ENCODE measurements around the gene MVP.
"Not testable (repeated sequence)": the region's sequence is repeated elsewhere in the genome, so short reads cannot be mapped to it uniquely, and the experiment has no call there.

The MVP gene

DNA sequence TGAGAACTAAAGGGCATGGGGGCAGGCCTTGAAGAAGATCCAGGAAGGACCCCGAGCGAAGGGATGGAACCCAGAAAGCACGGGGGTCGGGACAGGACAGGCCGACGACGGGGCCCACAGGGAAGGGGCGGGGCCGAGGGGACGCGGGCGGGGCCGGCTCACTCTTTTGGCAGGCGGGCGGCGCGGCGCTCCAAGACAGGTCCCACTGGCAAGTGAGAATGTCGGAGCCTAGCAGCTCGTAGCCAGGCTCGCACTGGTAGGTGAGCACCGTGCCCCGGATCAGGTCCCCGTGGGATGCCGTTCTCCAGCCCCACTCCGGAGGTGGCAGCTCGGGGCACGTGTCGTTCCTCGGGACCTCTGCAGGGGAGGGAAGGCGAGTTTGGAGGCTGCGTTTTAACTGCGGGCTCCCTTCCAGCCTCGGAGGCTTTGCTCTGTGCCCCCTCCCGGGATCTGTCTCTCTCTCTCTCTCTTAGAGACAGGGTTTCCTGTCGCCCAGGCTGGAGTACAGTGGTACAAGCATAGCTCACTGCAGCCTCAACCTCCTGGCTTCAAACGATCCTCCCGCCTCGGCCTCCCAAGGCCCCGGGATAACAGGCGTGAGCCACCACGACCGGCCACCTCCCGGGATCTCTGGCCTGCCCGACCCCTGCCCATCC lies 56.5 kb downstream of the MVP start:
- DNase-seq: peak in 5 of 6 experiments; percentile 8 to 25 (median 17)

DNA sequence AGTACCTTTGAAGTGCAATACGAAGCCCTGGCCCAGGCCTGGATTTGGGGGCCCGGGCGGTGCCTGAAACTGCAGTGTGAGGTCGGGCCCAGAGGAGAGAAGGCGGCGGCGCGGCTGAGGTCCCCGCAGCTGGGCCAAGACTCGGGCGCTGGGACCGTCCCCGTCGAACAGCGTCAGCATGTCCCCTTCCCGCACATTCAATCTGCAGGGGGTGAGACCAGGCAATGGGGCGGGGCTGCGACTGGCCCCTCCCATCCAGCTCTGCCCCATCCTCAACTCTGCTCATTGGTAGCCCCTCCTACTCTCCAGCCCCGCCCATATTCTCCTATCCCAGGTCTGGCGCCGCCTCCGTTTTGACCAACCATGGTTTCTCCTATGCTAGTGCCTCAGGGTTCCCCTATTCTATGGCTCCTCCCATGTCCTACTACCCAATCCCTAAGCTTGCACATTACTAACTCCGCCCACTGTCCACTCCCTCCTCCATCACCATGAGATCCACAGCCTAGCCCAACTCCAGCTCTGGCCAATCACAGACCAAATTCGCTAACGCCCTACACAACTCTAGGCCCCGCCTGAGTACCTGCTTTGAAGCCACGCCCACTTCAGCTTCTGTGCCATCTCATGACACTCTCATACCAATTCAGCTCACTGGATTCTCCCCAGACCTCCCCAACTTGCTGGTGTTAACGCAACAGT lies 57.2 kb downstream of the MVP start:
- DNase-seq: peak in 5 of 6 experiments; percentile 15 to 43 (median 25)

DNA sequence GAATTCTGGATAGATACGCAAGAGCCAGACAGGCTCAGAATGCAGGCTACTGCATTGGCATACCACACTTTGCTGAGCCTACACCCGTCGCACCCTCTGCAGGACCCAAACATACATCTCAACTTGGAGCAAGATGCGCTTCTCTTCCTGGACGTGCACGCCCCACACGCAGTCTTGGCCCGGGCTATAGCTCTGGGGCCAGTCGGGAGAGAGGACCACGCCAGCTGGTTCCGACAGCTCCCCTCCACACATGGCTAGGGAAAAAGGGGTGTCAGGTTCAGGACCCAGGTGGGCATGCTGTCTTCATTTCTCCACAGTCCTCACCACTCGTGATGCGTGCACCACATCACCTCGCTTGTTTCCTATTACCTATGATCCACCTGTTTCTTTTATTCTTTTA lies 57.9 kb downstream of the MVP start:
- DNase-seq: no peak

DNA sequence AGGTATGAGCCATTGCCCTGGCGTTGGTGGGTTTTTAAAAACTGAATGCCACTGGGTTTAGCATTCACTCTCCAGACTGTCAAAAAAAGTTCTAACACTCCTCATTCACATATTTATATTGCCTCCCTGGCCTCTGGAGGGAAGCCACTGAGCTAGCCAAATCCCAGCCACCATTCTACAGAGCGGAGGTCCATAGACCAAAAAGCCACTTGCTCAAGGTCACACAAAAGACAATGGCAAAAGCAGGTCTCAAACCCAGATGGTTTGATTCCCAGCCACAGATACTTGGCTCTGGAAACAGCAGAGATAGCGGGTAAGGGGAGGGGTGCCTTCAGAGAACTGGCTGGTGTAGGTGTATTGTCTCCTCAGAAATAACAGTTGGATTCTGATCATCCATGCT lies 60.8 kb downstream of the MVP start:
- no peak for DNase-seq

DNA sequence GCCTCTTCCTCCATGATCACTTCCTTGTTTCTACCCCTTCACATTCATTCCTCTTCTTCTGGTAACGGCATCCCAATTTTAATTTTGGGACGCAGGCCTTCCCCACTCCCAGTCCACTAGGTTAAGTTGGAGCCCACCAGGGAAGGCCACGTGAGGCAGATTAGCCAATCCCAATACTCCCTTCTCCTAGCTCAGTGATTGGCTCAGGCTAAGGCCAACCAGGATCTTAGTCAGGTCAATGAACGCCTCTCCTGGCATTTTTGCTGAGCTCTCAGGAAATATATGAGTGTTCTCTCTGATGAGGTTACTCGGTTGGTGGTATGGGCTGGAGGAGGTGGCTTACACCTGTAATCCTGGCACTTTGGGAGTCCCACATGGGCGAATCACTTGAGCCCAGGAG lies 63.7 kb downstream of the MVP start:
- DNase-seq: no peak

DNA sequence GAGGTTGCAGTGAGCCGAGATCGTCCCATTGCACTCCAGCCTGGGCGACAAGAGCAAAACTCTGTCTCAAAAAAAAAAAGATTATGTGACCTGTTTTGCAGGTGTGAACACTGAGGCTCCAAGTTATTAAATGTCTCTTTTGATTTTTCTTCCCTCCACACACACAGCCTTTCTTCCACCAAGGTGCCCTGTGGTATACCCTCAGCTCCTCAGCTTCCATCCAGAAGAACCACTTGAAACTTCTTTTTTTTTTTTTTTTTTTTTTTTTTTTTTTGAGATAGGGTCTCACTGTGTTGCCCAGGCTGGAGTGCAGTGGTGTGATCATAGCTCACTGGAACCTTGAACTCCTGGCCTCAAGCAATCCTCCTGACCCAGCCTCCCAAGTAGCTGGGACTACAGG lies 69.1 kb downstream of the MVP start:
- DNase-seq: not testable (repeated sequence)

DNA sequence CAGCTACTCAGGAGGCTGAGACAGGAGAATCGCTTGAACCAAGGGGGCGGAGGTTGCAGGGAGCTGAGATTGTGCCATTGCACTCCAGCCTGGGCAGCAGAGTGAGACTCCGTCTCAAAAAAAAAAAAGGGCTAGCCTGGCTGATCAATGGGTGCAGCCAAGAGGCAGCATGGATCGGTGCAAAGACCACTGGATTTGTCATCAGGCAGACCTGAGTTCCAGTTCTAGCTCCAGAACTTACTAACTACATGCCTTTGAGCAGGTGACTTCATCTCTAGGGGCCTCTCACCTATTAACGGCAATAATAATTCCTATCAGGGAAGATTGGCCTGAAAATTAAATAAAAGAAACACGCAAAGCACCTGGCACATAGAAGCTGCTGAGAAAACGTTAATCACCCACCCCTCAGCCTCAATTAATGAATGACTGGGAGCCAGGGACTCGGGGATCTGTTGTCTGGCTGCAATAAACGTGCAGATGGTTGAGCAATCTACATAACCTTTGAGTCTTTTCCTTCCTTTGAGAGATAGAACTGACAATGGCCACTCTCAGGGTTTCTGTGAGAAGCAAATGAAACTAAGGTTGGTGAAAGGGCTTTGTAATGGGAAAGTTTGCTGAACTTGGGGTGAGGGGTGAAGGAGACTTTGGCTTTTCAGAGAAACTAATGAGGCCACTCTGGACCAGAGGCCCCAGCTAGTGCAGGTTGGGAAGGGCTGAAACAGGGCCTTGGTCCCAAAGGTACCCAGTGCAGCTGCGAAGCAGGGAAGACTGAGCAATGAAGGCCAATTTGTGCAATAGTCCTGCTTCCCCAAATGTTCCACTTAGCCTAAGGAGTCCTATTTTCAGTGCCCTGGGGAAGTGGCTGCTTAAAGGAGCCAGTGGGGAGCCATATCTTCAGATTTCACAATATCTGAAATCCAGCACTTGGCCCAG lies 71.5 kb downstream of the MVP start:
- DNase-seq: no peak

DNA sequence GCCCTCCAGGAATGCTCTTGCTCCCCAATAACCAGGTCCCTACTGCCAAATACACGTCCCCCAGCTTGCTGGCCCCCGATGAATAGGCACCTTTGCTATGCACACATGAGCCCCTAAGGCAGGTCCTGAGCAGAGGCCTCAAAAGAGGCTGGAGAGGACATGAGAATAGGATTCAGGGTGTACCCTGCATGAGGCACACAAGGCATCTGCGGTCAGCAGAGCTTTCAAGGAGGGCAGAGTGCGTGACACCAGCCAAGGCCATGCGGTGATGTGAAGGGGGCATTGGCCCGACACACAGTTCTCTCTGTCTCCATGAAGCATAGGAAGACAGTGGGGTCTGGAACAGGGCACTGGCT lies 72.2 kb downstream of the MVP start:
- no peak for DNase-seq

DNA sequence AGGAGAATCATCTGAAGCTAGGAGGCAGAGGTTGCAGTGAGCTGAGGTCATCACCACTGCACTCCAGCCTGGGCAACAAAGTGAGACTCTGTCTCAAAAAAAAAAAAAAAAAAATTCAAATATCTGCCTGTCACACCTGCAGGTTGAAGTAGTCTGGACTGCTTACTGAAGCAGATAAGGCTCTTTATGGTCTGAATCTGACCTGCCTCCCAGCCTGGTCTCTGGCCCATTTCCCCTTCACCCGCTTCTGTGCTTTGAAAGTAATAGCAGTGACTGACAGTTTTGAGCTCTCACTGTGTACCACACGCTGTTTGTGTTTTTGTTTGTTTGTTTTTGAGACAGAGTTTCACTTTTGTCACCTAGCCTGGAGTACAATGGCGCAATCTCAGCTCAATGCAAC lies 73.3 kb downstream of the MVP start:
- no peak for DNase-seq

DNA sequence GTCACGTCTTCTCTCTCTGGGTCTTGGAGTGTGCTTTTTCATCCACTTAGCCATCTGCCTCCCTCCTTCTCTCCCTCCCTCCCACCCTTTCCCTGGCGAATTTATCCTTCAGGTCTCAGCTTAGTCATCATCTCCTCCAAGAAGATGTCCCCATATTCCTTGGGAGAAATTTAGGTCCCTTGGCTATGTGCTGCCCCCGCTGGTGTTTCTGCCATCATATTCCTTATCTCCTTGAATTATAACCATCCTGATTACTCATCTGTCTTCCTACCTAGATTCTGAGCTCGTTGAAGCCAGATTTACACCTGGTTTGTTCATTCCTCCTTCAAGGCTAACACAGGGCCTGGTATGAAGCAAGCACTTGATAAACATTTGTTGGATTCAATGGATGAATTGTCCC lies 74.1 kb downstream of the MVP start:
- no peak for DNase-seq

DNA sequence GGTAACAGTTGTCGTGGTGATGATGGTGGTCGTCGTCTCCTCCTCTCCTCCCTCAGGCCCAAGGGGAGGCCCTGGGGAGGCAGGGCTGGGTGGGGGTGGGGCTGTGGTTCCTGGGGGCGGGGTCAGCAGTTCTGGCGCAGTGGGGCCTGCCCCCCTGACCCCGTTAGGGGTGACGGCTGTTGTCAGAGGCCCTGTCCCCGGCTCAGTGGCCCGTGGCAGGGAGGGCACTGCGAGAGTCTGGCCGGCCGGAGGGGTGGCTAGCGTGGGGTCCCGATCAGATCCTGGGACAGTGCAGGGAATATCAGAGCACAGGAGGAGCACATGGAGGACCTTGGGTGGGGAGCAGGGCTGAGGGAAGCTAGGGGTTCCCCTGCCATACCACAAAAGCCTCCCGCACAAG lies 76.6 kb downstream of the MVP start:
- DNase-seq: no peak

DNA sequence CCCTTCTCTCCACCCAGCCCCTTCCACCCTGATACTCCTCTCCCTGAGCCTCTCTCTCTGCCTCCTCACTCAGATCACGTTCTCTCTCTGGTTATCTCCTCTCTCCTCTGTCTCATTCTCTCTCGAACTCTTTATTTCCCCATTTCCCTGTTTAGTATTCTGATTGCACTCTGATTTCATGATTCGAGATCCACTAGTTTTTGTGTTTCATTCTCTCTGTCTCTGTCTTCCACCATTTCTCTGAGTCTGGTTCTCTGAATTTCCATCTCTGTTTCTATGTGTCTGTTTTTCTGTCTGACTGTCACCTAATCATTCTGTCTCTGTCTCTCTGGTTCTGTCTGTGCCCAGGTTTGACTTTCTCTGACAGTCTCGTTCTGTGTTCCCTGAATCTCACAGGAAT lies 77.1 kb downstream of the MVP start:
- DNase-seq: no peak

Measured in stimulated activated naive CD4-positive, alpha-beta T cell (primary cell).